AG10803 (cell line): ENCODE results near the gene SUPT4H1.

Experiments used
- DNase-seq: peaks from one replicate; pipeline ENCODE4 v3.0.0; 2010; ENCODE audit warnings: low read depth
- H3K4me3 ChIP-seq: 2 replicates; pipeline ENCODE4 v1.5.1; 2011; ENCODE audit warnings: mild to moderate bottlenecking, low read length, control low read depth
- TF ChIP-seq, protein P1 (sequence below): conservative IDR thresholded peaks from 2 replicates; pipeline ENCODE4 v1.5.1; 2011; ENCODE audit warnings: mild to moderate bottlenecking, low read length, control low read depth, inconsistent platforms

Gene SUPT4H1

DNA sequence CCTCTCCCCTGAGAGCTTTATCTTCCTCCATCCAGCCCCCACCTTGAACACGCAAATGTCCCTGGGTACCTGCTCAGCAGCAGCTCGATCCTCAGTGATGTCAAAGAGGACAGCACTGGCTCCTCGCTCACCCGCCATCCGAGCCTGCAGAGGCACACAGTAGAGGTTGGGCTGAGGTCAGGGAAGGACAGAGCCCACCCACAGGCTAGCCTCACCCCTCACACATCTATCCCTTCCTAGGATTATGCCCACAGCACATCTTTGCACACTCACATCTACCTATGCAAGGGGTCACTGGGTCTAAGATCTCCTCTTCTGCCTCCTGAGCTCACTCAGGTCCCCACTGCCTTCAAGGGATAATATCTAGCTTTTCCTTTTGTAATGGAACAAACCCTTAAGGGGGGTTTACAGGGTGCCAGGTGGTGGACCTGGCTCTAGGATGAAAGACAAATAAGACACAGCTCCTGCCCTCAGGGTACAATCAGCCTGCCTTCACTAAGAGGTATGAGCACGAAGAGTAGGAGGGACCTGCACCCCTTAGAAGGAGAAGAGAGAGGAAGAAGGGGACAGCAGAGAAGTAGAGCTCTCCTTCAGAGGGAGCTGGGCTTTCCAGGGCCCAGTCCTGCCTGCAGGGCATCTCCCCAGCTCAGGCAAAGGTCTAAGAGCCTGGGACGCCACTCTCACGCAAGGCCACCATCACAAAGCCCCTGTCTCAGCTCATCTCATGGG is 11.6 kb upstream of the SUPT4H1 start:
- H3K4me3 ChIP-seq: no peak overlapping the region
- TF ChIP-seq, protein P1, sequence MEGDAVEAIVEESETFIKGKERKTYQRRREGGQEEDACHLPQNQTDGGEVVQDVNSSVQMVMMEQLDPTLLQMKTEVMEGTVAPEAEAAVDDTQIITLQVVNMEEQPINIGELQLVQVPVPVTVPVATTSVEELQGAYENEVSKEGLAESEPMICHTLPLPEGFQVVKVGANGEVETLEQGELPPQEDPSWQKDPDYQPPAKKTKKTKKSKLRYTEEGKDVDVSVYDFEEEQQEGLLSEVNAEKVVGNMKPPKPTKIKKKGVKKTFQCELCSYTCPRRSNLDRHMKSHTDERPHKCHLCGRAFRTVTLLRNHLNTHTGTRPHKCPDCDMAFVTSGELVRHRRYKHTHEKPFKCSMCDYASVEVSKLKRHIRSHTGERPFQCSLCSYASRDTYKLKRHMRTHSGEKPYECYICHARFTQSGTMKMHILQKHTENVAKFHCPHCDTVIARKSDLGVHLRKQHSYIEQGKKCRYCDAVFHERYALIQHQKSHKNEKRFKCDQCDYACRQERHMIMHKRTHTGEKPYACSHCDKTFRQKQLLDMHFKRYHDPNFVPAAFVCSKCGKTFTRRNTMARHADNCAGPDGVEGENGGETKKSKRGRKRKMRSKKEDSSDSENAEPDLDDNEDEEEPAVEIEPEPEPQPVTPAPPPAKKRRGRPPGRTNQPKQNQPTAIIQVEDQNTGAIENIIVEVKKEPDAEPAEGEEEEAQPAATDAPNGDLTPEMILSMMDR: no peak
- no peak for DNase-seq

DNA sequence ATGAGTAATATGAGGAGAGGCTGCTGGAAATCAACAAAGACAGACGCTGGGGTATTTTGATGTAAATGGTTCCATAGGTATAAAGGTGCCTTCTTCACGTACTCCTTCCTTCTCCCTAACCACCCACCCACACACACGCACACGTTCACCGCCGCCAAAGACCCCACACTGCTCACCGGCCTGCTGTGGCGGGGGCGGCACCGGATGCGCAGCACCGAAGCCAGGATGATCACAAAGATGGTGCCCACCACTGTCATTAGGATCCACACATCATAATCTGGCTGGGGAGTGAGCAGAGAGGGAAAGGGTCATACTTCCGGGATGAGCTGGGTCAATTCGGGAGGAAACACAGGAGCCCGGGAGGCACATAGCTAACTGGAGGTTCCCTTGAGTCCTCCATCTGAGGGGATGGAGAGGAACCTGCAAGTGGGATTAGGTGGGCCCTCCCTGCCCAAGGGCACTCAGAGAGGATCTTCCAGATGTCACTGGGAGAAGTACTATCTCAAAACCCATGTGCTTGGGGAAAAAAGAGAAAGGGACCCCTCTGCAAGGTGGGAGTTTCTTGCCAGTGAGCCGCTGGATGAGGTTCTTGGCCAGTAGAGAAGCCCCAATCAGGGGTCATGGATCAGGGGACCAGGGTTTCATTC is 10.5 kb upstream of the SUPT4H1 start:
- TF ChIP-seq, protein P1: no peak
- no peak overlapping the region for H3K4me3 ChIP-seq
- no peak for DNase-seq

DNA sequence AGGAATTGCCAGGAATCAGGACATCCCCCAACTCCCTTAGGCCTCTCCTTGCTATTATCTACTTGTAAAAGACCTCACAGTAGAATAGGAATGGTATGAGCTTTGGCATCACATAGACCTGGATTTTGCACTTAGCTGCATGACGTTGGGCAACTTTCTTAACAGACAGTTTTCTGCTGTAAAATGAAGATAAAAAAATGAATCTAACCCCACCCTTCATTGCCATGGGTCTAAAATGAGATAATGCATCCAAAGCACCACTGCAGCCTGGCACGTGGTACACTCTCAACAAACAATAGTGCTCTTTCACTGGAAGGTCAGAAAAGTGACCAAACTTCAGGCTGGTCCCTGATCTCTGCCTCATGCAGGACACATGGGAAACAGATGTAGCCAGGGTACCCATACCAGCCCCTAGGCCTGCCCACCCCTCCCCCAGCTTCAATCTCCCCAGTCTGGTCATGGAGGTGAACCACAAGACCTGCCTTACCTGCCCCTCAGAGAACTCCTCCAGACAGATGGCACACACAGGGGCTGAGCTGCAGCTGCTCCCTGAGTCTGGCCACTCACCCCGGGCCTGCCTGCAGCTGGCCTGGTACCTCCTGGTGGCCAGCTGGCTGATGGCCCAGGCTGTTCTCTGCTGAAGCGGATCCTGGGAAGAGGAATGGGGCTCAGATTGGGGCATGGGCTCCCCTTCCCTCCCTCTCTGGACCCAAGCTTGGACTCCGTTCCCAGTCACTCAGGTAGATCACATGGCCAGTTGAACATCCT is 8.5 kb upstream of the SUPT4H1 start:
- TF ChIP-seq, protein P1: no peak
- H3K4me3 ChIP-seq: no peak overlapping the region
- DNase-seq: no peak

DNA sequence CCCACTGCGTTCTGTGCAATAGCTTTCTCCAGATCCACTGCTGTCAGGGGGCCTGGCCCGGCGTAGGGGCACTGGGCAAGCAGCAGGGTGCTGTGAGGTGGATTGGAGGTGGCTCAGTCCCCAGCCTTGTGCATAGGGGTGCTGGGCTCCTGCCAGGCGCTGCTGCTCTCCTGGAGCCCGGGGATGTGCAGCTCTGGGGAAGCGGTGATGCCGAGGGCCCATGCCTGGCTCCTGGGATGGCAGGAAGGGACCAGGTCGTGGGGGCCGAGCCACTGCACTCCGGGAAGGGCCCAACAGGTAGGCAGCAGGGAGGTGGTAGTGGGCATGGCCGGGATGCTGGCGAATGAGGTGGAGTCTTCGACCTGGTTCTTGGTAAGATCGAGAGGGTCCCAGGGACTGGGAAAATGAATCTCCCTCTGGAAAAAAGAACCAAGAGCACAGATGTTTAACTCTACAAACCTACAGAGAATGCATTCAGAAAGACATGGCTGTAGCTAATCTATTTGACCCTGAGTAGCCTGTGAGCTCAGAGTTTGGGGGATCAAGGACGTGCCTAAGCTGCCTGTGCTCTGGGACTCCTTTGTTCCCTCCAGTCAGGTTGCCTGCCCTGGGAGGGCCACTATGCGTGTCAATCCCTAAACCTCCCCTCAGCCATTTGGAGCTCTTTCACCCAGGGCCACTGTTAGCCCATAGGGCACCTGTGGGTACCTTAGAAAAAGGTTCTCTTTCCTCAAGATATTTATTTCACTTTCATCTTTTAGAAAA is 6.6 kb upstream of the SUPT4H1 start:
- DNase-seq: no peak
- H3K4me3 ChIP-seq: no peak overlapping the region
- TF ChIP-seq, protein P1: no peak

DNA sequence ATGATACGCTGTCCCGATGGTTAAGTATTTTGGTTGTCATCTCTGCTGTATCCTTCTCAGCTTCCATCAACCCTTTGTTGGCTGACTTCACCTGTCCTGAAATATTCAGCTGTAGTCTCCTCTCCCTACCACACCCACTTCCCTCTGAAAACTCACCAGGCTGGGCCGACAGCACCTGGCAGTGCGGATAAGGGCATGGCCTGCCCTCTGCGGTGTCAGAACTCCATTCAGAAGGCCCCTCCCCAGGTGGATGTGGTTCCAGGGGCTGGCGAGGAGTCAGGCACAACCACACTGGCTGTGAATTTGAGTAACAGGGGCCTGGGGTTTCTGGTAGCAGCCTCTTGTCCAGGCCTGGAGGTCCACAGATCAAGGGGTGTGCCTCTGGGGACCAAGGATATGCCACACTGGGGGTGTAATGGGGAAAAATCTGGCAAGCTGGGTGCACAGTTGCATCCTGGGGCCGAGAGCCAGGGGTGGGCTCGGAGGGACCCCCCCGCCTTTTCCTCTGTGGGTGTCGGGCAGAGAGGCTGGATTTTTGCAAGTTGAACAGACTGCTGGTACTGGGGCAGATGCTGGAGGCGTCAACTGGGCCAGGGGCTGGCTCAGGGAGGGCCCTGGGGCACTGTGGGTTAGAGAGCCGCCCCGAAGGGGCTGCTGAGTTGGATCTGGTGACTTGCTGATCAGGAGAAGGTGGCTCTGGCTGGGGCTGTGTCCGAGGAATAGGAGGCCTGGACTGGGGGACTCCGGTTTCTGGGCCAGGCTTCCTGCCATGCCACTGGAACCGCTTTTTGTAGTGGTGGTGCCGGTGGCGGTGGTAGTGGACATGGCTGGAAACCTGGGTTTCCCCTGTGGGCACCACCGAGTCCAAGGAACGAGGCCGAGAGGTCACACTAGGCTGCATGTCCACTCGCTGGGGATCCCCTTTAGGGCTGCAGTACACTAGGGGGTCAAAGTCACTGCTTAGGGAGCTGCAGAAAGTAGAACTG is 5.6 kb upstream of the SUPT4H1 start:
- no peak overlapping the region for H3K4me3 ChIP-seq
- TF ChIP-seq, protein P1: no peak
- DNase-seq: no peak

DNA sequence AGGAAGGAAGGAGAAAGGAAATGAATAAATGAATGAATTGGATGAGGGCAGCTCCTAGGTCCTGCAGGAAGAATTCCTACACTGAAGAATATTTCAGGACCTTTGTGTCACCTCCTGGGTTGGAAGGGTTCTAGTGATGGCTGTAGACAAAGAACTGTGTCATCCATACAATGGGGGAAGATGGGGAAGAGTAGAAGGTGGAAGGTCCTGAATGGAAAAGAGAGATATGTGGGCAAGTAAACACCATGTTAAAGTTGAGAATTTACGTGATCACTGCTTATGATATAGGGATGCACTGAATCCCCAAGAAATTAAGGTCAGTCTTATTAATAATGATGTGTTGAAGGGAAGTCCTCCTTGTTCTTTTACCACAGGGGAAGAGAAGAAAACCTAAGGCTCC is 4.2 kb upstream of the SUPT4H1 start:
- H3K4me3 ChIP-seq: no peak overlapping the region
- no peak for DNase-seq
- TF ChIP-seq, protein P1: no peak
